HG02623 (cell line): ENCODE results near the gene PTPRN2.

Experiments
- ATAC-seq: cut with Tn5 transposase; IDR thresholded peaks from one replicate; pipeline ENCODE4 v1.9.1; 2021; ENCODE audit warnings: moderate library complexity; ENCODE audit not compliant: unreplicated experiment

The PTPRN2 gene

GRCh38 chr7:157645539-157645938 is 942.1 kb downstream of the PTPRN2 start:
- no peak for ATAC-seq

GRCh38 chr7:157644946-157645345 is 942.7 kb downstream of the PTPRN2 start:
- no peak for ATAC-seq

- ATAC-seq: no peak
Observed at GRCh38 chr7:157643525-157643970, 944.1 kb downstream of the PTPRN2 start.

- no peak for ATAC-seq
Observed at GRCh38 chr7:157641866-157642265, 945.8 kb downstream of the PTPRN2 start.

GRCh38 chr7:157640144-157640543 is 947.5 kb downstream of the PTPRN2 start:
- ATAC-seq: no peak

GRCh38 chr7:157638563-157638962 is 949.1 kb downstream of the PTPRN2 start:
- ATAC-seq: no peak

- no peak for ATAC-seq
Observed at GRCh38 chr7:157637216-157637949, 950.2 kb downstream of the PTPRN2 start.

- no peak for ATAC-seq
Observed at GRCh38 chr7:157635669-157636068, 952.0 kb downstream of the PTPRN2 start.

- no peak for ATAC-seq
Observed at GRCh38 chr7:157635148-157635500, 952.5 kb downstream of the PTPRN2 start.

GRCh38 chr7:157634401-157635147 is 953.0 kb downstream of the PTPRN2 start:
- no peak for ATAC-seq

- ATAC-seq: no peak
Observed at GRCh38 chr7:157633465-157634185, 954.0 kb downstream of the PTPRN2 start.

GRCh38 chr7:157630301-157630853 is 957.2 kb downstream of the PTPRN2 start:
- no peak for ATAC-seq

GRCh38 chr7:157628456-157628855 is 959.2 kb downstream of the PTPRN2 start:
- no peak for ATAC-seq

- ATAC-seq: no peak
Observed at GRCh38 chr7:157627646-157628045, 960.0 kb downstream of the PTPRN2 start.

- no peak for ATAC-seq
Observed at GRCh38 chr7:157627033-157627432, 960.6 kb downstream of the PTPRN2 start.

- ATAC-seq: no peak
Observed at GRCh38 chr7:157625973-157626742, 961.5 kb downstream of the PTPRN2 start.

- ATAC-seq: no peak
Observed at GRCh38 chr7:157623556-157623955, 964.1 kb downstream of the PTPRN2 start.

GRCh38 chr7:157622408-157623205 is 965.0 kb downstream of the PTPRN2 start:
- ATAC-seq: no peak

- no peak for ATAC-seq
Observed at GRCh38 chr7:157622000-157622399, 965.6 kb downstream of the PTPRN2 start.

- no peak for ATAC-seq
Observed at GRCh38 chr7:157621131-157621681, 966.4 kb downstream of the PTPRN2 start.
